H1 (cell line): ENCODE data around the gene ODAPH. TPM values are rescaled to one million over a fixed set of nuclear protein-coding genes. Genes with fewer than 3 reads are reported as not detected.

ENCODE experiments used
- CTCF ChIA-PET: fragments of 300-600 bp; sonication (Branson Sonifier 250); formaldehyde crosslinking; loops from one replicate; lab custom pipeline; 2021; ENCODE audit not compliant: partially characterized antibody; lab: Charles Lee
- POLR2A ChIA-PET: fragments of 300-600 bp; sonication (Branson Sonifier 250); formaldehyde crosslinking; loops from one replicate; lab custom pipeline; 2021; ENCODE audit warnings: inconsistent platforms; ENCODE audit not compliant: partially characterized antibody; lab: Charles Lee
- DNase-seq, 2 experiments: peaks; one replicate each; pipeline versions ENCODE4 v3.0.0 to v3.0.0-alpha.2; 2010 to 2022; ENCODE audit warnings: low spot score in 2 of 2, low read depth in 1 of 2, mixed read lengths in 1 of 2
- FAIRE-seq: peaks from 2 replicates; lab custom pipeline; 2011; peaks lifted over from hg19 to GRCh38; lab: Jason Lieb, UNC
- H2AFZ ChIP-seq: 2 replicates; pipeline ENCODE4 v1.8.1; 2012; ENCODE audit warnings: low read length, inconsistent platforms
- H2AK5ac ChIP-seq: 2 replicates; pipeline ENCODE4 v1.6.1; 2013; ENCODE audit warnings: low read depth, low read length
- H2BK120ac ChIP-seq: replicated peaks from 2 replicates; pipeline ENCODE3; 2013; ENCODE audit warnings: low read depth, low read length, inconsistent platforms
- H2BK12ac ChIP-seq: 2 replicates; pipeline ENCODE4 v1.6.1; 2013; ENCODE audit warnings: low read depth, low read length
- H2BK15ac ChIP-seq: 2 replicates; pipeline ENCODE4 v1.6.1; 2013; ENCODE audit warnings: low read length
- H2BK20ac ChIP-seq: 2 replicates; pipeline ENCODE4 v1.6.1; 2013; ENCODE audit warnings: low read length
- H2BK5ac ChIP-seq: 2 replicates; pipeline ENCODE4 v1.6.1; 2013; ENCODE audit warnings: low read depth, low read length
- H3K14ac ChIP-seq: 2 replicates; pipeline ENCODE4 v1.6.1; 2013; ENCODE audit warnings: inconsistent platforms; ENCODE audit not compliant: insufficient read length
- H3K18ac ChIP-seq: 2 replicates; pipeline ENCODE4 v1.6.1; 2013; ENCODE audit warnings: low read length; ENCODE audit errors: extremely low read depth
- H3K23ac ChIP-seq: 2 replicates; pipeline ENCODE4 v1.6.1; 2013; ENCODE audit warnings: inconsistent platforms; ENCODE audit not compliant: insufficient read length
- H3K23me2 ChIP-seq: 2 replicates; pipeline ENCODE4 v1.6.1; 2013; ENCODE audit warnings: low read depth, low read length
- H3K27ac ChIP-seq: 2 replicates; pipeline ENCODE4 v1.6.1; 2011; ENCODE audit warnings: low read depth, low read length, inconsistent platforms
- H3K27me3 ChIP-seq, 4 experiments: replicated peaks in 1 of 4; 1 replicate in 1 of 4; 2 replicates in 3 of 4; pipeline versions ENCODE4 v1.6.1 to v1.8.1; 2011 to 2013; ENCODE audit warnings: low read length in 3 of 4, mild to moderate bottlenecking in 3 of 4, inconsistent platforms in 2 of 4, mixed read lengths in 2 of 4, moderate library complexity in 1 of 4; ENCODE audit not compliant: control insufficient read depth in 3 of 4, insufficient read depth in 3 of 4; ENCODE audit errors: extremely low read depth in 1 of 4
- H3K36me3 ChIP-seq, 4 experiments: 2 replicates each; pipeline versions ENCODE4 v1.6.1 to v1.8.1; 2011 to 2013; ENCODE audit warnings: mild to moderate bottlenecking in 4 of 4, low read length in 3 of 4, moderate library complexity in 2 of 4, control low read depth in 1 of 4, inconsistent platforms in 1 of 4; ENCODE audit not compliant: insufficient read depth in 4 of 4, control insufficient read depth in 2 of 4
- H3K4ac ChIP-seq: replicated peaks from 2 replicates; pipeline ENCODE3; 2013; ENCODE audit warnings: low read length, low read depth, mixed read lengths, inconsistent platforms; ENCODE audit not compliant: insufficient read length
- H3K4me1 ChIP-seq, 4 experiments: replicated peaks in 1 of 4; 1 replicate in 1 of 4; 2 replicates in 3 of 4; pipeline versions ENCODE4 v1.6.1 to v1.8.1; 2011 to 2013; ENCODE audit warnings: low read length in 3 of 4, inconsistent platforms in 2 of 4, mixed read lengths in 1 of 4; ENCODE audit not compliant: insufficient read depth in 4 of 4, control insufficient read depth in 3 of 4
- H3K4me2 ChIP-seq, 2 experiments: 2 replicates each; pipeline versions ENCODE4 v1.6.1 to v1.8.1; 2011 to 2013; ENCODE audit warnings: low read depth in 2 of 2, low read length in 2 of 2, control low read depth in 1 of 2, inconsistent platforms in 1 of 2, mild to moderate bottlenecking in 1 of 2; ENCODE audit not compliant: insufficient read depth in 1 of 2
- H3K4me3 ChIP-seq, 4 experiments: fragments of 200-600, 300-600 bp in 1 of 4; sonication (generic), shearing (Covaris generic), sonication (Bioruptor Twin) in 1 of 4; 2 replicates each; pipeline versions ENCODE4 v1.5.1 to v1.8.1; 2011 to 2016; ENCODE audit warnings: low read length in 4 of 4, low read depth in 3 of 4, control low read depth in 2 of 4, inconsistent platforms in 2 of 4, mild to moderate bottlenecking in 2 of 4, mixed read lengths in 1 of 4, moderate library complexity in 1 of 4; ENCODE audit not compliant: insufficient read depth in 2 of 4; ENCODE audit errors: extremely low read depth in 1 of 4
- H3K56ac ChIP-seq: replicated peaks from 2 replicates; pipeline ENCODE3; 2013; ENCODE audit warnings: low read depth, mild to moderate bottlenecking, mixed read lengths, low read length, inconsistent platforms; ENCODE audit not compliant: insufficient read length
- H3K79me1 ChIP-seq: 2 replicates; pipeline ENCODE4 v1.6.1; 2013; ENCODE audit warnings: low read depth, low read length, control low read depth
- H3K79me2 ChIP-seq, 2 experiments: 2 replicates each; pipeline versions ENCODE4 v1.6.1 to v1.8.1; 2012 to 2013; ENCODE audit warnings: low read length in 2 of 2, mild to moderate bottlenecking in 2 of 2, inconsistent platforms in 1 of 2; ENCODE audit not compliant: insufficient read depth in 2 of 2, control insufficient read depth in 1 of 2
- H3K9ac ChIP-seq, 4 experiments: replicated peaks in 1 of 4; 1 replicate in 1 of 4; 2 replicates in 3 of 4; pipeline versions ENCODE4 v1.6.1 to v1.8.1; 2011 to 2013; ENCODE audit warnings: low read depth in 3 of 4, low read length in 3 of 4, control low read depth in 2 of 4, mild to moderate bottlenecking in 2 of 4, moderate library complexity in 2 of 4, inconsistent platforms in 1 of 4; ENCODE audit errors: extremely low read depth in 1 of 4
- H3K9me3 ChIP-seq, 2 experiments: 2 replicates each; pipeline versions ENCODE4 v1.6.1 to v1.8.1; 2012 to 2013; ENCODE audit warnings: mild to moderate bottlenecking in 2 of 2, moderate library complexity in 2 of 2, control low read depth in 1 of 2, inconsistent platforms in 1 of 2, low read depth in 1 of 2, low read length in 1 of 2, mixed read lengths in 1 of 2; ENCODE audit not compliant: insufficient read depth in 2 of 2
- H4K20me1 ChIP-seq, 2 experiments: replicated peaks in 1 of 2; 2 replicates each; pipeline versions ENCODE3 to v1.8.1; 2011 to 2013; ENCODE audit warnings: inconsistent platforms in 2 of 2, low read length in 2 of 2, mild to moderate bottlenecking in 1 of 2; ENCODE audit not compliant: insufficient read depth in 2 of 2, control insufficient read depth in 1 of 2
- H4K5ac ChIP-seq: 2 replicates; pipeline ENCODE4 v1.6.1; 2013; ENCODE audit warnings: low read length, low read depth, mixed read lengths, inconsistent platforms; ENCODE audit not compliant: insufficient read length
- H4K8ac ChIP-seq: 2 replicates; pipeline ENCODE4 v1.8.0; 2013; ENCODE audit warnings: mild to moderate bottlenecking, moderate library complexity, low read length, inconsistent platforms; ENCODE audit not compliant: insufficient read depth; ENCODE audit errors: extremely low read depth
- H4K91ac ChIP-seq: replicated peaks from 2 replicates; pipeline ENCODE3; 2013; ENCODE audit warnings: low read length, mixed read lengths, inconsistent platforms; ENCODE audit not compliant: insufficient read length
- ZNF274 ChIP-seq: IDR thresholded peaks from 2 replicates; pipeline ENCODE4 v1.7.0; 2012; ENCODE audit warnings: low read length, borderline replicate concordance; ENCODE audit errors: extremely low read depth
- WGBS, 2 experiments: shearing (Covaris generic) in 1 of 2; methylation state at CpG; one replicate each; pipeline versions ENCODE4 v1.1.6 to v1.1.7; 2013 to 2015; ENCODE audit warnings: low lambda C conversion rate in 2 of 2, mixed read lengths in 2 of 2, inconsistent platforms in 1 of 2, low coverage in 1 of 2, missing lambda C conversion rate in 1 of 2; ENCODE audit not compliant: insufficient replicate concordance in 2 of 2, insufficient coverage in 1 of 2, insufficient read length in 1 of 2; ENCODE audit errors: extremely low coverage in 1 of 2, missing lambda C conversion rate in 1 of 2; 5-methylcytosine and 5-hydroxymethylcytosine counted together
- polyA plus RNA-seq, 7 experiments: library from polyadenylated mRNA; depleted of rRNA in 3 of 7; stranded (reverse) in 5 of 7; unstranded in 2 of 7; fragments of >200 nt in 5 of 7; fragments of 200-250 nt in 2 of 7; gene quantifications; 1 replicate in 5 of 7; 2 replicates in 1 of 7; 4 replicates in 1 of 7; pipeline versions ENCODE4 v1.2.1 to v1.2.3, GENCODE V29; 2011 to 2013; ENCODE audit warnings: missing spikeins in 2 of 7, mixed read lengths in 2 of 7
- total RNA-seq: library from RNA; stranded (reverse); fragmentation: NEBNext Ultra II Directional; extraction: Animal tissue kit (Norgen Biotek cat#: 25700); gene quantifications from 2 replicates; pipeline ENCODE4 v1.2.1, GENCODE V29; 2021

Gene ODAPH
- total and polyA plus RNA-seq, 2 of the 8 experiments (the other 6 are each of a cell fraction or from before 2014, with no cell fraction given): not detected

DNA sequence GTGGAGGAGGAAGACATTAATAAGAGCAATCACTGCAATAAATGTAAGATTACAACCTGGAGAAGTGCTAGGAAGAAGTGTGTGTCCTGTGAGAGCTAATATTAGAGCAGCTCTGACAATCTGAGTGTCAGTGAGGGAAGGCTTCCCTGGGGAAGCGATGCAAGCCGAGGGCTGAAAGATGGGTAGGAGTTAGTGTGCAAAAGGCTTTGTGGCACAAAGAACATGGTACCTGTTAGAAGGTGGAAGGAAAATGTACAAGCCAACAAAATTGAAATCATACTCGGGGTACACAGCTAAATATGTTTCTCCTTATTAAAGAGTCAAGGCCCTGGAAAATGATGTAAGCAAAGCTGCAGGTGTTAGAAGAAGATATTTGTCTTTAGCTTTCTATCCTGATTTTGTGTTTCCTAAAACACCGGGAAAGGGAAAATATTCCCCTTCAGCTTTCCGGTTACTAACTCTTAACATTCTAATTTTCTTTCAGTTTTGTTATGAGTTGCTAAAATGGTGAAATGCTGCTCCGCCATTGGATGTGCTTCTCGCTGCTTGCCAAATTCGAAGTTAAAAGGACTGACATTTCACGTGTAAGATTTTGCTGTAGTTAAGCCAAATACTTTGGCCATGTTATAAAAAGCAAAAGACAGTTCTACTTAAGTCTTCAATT, 40.8 kb upstream of the ODAPH start:
- no peak overlapping the region for H3K14ac ChIP-seq
- peaks cover 0 to 22% (median 9%) of the 10 kb centered on the region in 4 experiments; a peak in 7 of 8 replicates for H3K36me3 ChIP-seq
- DNase-seq (no peak), FAIRE-seq (no peak)
- H2BK15ac ChIP-seq: no peak overlapping the region
- peak overlapping the region; percentile 43 for H3K56ac ChIP-seq
- no peaks in the 10 kb centered on the region for H3K27me3 ChIP-seq
- no peak overlapping the region for H4K5ac ChIP-seq
- H2BK20ac ChIP-seq: no peak overlapping the region
- peak overlapping the region; percentile 87 for H3K27ac ChIP-seq
- H3K4me1 ChIP-seq: peaks cover 0 to 15% (median 7%) of the 10 kb centered on the region in 4 experiments; a peak in 4 of 7 replicates
- WGBS, 2 experiments: 76% methylated on average over 9 of the region's 9 CpGs; no CpG with 5 or more reads in 1 of the 2 experiments
- ChIA-PET CTCF (interaction anchor here (0.6 to 1.5 kb wide), 2 partner anchors 40 to 152 kb away, joined by 3 to 5 read pairs; no protein-coding TSS in a partner anchor), POLR2A (interaction anchor here (0.7 to 1.9 kb wide), 10 partner anchors 8 to 579 kb away, joined by 3 to 11 read pairs (median 4); no protein-coding TSS in a partner anchor)
- no peak overlapping the region for H2BK120ac ChIP-seq
- no peak overlapping the region for H2BK12ac ChIP-seq
- peak overlapping the region; percentile 42 for H3K18ac ChIP-seq
- peak overlapping the region; percentile 89 to 92 for H3K4me2 ChIP-seq
- H2AK5ac ChIP-seq: no peak overlapping the region
- no peaks in the 10 kb centered on the region for H3K79me1 ChIP-seq
- peak overlapping the region; percentile 70 to 93 (median 80) for H3K4me3 ChIP-seq
- peak overlapping the region in 3 of 4 experiments; percentile 43 to 91 (median 83); a peak in 6 of 7 replicates for H3K9ac ChIP-seq
- H3K23ac ChIP-seq: no peak overlapping the region
- no peak for TF ChIP-seq ZNF274
- peaks cover 0 to 35% of the 10 kb centered on the region in 2 experiments; a peak in 3 of 4 replicates for H3K79me2 ChIP-seq
- H4K8ac ChIP-seq: no peak overlapping the region
- H2AFZ ChIP-seq: peak overlapping the region; percentile 94
- peak overlapping the region; percentile 63 for H3K4ac ChIP-seq
- no peak overlapping the region for H4K91ac ChIP-seq
- H3K9me3 ChIP-seq: no peaks in the 10 kb centered on the region
- peaks cover 7% of the 10 kb centered on the region for H3K23me2 ChIP-seq
- H2BK5ac ChIP-seq: peak overlapping the region; percentile 95; the same call in 1 of the 2 replicates
- no peaks in the 10 kb centered on the region for H4K20me1 ChIP-seq
